Gastroesophageal sphincter (tissue), 4 donors: ENCODE results near the gene IGBP1. TPM values are rescaled to one million over a fixed set of nuclear protein-coding genes. Genes with fewer than 3 reads are reported as not detected.

Experiments
- total RNA-seq, 4 donors: library from RNA; depleted of rRNA; stranded (reverse); fragments of >200 nt; gene quantifications; one replicate each; pipeline ENCODE4 v1.1.0, GENCODE V29; 2016

The IGBP1 gene
- total RNA-seq, 4 donors from 2014 or later, result 46.6 to 74.0 (median 57.0) TPM

Other genes with a start within 250 kb of the IGBP1 start
- not detected for gene AWAT2, start 83.5 kb upstream of the IGBP1 start, total RNA-seq
- not detected for gene OTUD6A, start 71.0 kb upstream of the IGBP1 start, total RNA-seq
- not detected for gene DGAT2L6, start 44.0 kb downstream of the IGBP1 start, total RNA-seq
- gene AWAT1, start 101.2 kb downstream of the IGBP1 start, total RNA-seq, result not detected
- under 1 TPM in 3 of 4 donors, not detected in 1; 0.27 to 0.93 (median 0.50) TPM for gene P2RY4, start 126.8 kb downstream of the IGBP1 start, total RNA-seq
- not detected for gene ARR3, start 134.9 kb downstream of the IGBP1 start, total RNA-seq
- not detected for gene RAB41, start 148.7 kb downstream of the IGBP1 start, total RNA-seq
- gene PDZD11, start 156.5 kb downstream of the IGBP1 start, total RNA-seq, result 10 to 100 TPM; 27.7 to 33.5 (median 32.3) TPM
- gene KIF4A, start 156.7 kb downstream of the IGBP1 start, total RNA-seq, result under 1 TPM; 0.13 to 0.47 (median 0.17) TPM